ENCODE data around the gene SVEP1.

Gene SVEP1

DNA sequence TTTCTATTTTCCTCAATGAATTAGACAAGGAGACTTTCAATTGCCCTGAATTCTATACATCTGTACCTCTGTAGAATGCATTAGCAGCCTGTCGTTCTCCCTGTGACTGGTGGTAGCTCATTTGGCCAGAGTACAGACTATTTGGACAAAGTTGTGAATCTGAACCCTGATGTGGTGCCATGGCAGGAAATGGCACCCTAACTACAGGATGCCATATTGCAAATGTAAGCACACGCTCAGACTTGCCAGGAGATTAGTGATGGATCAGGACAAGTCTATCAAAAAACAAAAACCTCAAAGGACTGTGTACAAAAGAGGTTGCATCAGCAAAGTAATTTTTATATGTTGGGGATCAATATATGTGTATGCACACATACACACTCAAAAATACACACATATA is 58.3 kb downstream of the SVEP1 start:
- DNase-seq (ENCODE audit: low read depth) = no peak

DNA sequence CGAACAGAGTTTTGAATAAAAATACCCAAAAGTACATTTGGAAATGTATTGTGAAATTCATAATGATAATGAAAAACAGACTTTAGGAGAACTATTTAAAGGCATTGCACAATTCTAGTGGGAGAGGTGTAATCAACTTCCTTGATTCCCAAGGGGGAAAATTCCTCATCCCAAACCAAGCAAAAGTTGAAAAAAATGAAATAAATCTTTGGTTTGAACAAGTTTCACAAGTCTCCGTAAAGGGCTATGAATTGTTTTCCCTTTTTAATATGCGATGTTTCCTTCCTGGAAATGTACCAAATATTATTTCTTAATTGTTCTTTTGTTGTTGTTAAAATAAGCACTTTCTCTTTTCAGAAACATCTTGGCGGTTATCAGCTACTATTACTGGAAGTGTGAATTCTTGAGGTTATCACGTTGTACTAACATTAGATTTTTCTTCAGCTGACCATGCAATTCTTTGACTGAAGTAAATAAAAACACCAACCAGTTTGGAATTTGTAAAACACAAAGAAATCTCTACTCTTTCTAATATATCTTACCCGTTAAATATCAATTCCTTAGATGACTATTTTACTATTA is 59.3 kb downstream of the SVEP1 start:
- DNase-seq (ENCODE audit: low read depth) = no peak

DNA sequence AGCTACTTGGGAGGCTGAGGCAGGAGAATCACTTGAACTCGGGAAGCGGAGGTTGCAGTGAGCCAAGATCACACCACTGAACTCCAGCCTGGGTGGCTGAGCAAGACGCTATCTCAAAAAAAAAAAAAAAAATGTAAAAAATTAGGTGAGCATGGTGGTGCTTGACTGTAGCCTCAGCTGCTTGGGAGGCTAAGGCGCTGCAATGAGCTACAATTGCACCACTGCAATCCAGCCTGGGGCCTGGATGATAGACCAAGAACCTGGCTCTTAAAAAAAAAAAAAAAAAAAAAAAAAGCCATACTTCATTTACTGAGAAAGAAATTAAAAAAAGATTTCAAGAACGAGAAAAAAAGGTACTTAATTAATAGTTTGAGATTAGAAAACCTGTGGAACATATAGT is 62.1 kb downstream of the SVEP1 start:
- DNase-seq (ENCODE audit: low read depth) = no peak

GRCh38 chr9:110514897-110515296 is 64.6 kb downstream of the SVEP1 start:
- DNase-seq (ENCODE audit: low read depth) = no peak

- DNase-seq (ENCODE audit: low read depth) = no peak
Observed at GRCh38 chr9:110512817-110513216, 66.7 kb downstream of the SVEP1 start.

DNA sequence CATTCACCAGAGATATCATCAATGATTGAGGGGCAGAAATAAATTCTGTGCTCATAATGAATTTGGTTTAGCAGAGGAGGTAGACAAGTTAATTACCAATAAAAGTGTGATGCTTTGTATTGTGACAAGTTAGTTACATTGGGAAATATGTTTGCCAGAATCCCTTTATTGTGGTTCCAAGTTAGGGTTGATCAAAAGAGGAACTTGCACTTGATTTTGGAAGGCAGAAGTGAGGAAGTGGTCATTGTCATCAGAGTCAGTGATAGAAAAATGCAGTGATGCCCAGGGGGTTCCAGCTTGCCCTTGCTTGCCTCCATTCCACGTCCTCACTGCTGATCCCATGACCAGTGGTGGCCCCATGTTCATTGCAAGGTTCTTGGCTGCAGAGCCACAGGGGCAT is 69.7 kb downstream of the SVEP1 start:
- no peak for DNase-seq (ENCODE audit: low read depth)

GRCh38 chr9:110502842-110503241 is 76.7 kb downstream of the SVEP1 start:
- no peak for DNase-seq (ENCODE audit: low read depth)

DNA sequence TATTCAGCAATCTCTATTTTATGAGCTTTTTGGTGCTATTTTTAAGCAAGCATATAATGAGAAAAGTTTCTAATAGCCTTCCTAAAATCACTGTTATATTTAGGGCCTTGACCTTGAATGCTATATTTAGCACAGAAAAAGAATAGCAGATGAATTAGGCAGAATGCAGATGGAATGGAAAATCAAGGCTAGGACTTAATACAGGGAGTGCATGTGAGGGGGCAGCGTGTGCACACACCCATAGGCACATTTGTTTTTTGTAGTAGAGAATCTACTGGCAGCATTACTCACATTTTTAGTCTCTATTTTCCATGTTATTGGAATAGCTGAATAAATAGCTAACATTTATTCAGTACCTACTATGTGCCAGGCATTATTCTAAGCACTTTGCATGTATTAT is 79.9 kb downstream of the SVEP1 start:
- DNase-seq (ENCODE audit: low read depth) = no peak

DNA sequence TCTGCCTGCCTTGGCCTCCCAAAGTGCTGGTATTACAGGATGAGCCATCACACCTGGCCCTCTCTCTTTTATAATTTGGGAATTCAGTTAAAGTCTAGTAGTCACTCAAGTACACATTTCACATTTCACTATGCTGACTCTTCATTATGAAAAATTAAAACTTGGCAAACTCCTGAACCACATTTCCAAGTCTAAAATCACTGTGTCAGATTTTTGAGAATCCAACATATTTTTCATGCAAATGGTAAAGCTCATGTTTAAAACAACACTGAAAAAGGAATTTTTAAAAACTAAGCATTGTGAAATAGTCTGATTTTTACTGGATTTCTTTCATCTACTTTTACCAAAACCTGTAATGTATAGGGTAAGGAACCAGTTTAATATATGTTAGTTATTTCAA is 92.3 kb downstream of the SVEP1 start:
- DNase-seq (ENCODE audit: low read depth) = no peak

GRCh38 chr9:110486218-110486617 is 93.3 kb downstream of the SVEP1 start:
- no peak for DNase-seq (ENCODE audit: low read depth)

DNA sequence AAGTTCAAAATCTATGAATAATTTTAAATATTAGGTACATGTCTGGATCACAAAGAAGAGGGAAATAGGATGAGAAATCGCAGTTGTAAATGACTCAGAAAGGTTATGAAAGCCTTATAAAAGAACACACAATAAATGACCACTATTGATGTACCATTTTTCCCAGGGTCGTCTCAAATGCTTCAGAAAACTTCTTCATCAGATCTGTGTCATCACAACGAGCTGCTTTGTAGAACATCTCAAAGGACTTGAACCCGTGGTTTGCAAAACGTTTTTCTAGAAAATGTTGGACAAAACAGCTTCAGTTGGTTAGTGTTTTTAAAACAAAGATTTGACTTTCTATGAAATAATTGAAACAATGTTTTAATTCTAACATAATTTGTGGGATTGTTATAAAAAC is 100.1 kb downstream of the SVEP1 start:
- no peak for DNase-seq (ENCODE audit: low read depth)

DNA sequence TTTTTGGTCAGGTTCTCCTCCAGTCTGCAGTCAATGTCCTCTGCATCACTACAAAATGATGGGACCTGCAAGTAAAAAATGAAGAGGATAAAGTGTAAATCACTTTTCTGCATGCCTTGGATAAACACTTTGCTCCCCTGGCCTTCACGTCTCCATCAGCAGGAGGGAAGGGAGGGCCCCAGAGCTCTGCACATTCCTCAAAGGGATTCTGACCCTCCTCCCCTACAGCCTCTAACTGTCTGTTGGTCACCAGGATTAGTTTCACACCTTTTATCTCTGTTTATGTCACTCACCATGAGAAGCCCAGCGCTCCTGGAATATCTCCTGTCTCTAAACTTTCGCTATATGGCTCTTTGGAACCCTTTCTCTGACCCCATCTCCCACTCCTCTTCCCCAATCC is 103.3 kb downstream of the SVEP1 start:
- no peak for DNase-seq (ENCODE audit: low read depth)

DNA sequence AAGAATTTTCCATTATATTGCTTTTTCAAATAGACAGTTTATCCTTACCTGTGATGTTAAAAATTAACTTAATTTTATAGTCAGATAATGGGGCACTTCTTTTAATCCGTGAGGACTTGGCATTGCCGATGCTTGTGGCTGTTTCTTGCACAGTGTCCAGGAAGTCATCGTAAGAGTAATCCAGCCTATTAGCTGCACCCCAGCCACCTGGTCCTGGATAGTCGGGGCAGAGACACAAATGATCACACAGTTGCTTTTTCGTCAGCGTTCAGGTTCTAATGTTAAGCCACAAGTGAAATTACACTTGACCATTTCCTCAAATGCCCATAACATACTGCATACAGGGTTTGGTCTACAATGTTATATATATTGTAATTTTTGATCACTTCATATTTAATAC is 107.4 kb downstream of the SVEP1 start:
- DNase-seq (ENCODE audit: low read depth) = no peak

DNA sequence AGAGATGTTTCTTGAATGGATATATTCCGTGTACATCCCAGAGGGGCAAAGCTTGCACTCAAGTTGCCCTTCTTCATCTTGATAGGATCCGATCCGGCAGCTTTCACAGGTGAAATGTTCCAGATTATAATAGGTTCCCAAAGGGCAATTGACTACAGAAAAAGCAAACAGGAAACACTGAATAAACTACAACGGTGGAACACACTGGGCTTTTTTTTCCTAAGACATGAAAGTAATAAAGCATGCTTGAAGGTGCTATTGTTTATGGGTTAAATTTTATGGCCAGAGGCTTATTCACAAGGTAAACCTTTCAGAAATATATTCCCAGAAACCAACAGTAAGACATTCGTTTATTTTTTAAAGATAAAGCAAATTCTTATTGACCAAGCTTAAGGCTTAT is 110.6 kb downstream of the SVEP1 start:
- no peak for DNase-seq (ENCODE audit: low read depth)

- no peak for DNase-seq (ENCODE audit: low read depth)
Observed at GRCh38 chr9:110465190-110465589, 114.4 kb downstream of the SVEP1 start.

GRCh38 chr9:110464321-110464720 is 115.2 kb downstream of the SVEP1 start:
- DNase-seq (ENCODE audit: low read depth) = no peak

GRCh38 chr9:110463499-110463898 is 116.0 kb downstream of the SVEP1 start:
- DNase-seq (ENCODE audit: low read depth) = no peak

- DNase-seq (ENCODE audit: low read depth) = no peak
Observed at GRCh38 chr9:110457245-110457644, 122.3 kb downstream of the SVEP1 start.

DNA sequence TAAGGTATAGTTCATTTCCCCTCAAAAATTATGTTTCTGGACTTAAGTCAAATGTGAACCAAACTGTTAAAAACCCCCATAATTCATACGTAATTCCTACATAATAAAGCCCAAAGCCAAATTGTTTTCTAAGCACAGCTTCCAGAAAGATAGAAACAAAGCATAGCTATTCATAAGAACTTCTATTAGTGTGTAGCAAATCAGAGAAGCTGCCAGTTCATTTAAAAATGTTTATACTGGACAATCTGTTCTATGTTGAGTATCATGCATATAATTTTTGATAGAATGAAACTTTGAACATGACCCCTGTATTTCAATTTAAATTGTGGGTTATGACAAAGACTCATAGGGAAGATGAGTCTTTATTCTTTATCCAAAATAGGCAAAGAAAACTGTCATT is 122.9 kb downstream of the SVEP1 start:
- no peak for DNase-seq (ENCODE audit: low read depth)

- DNase-seq (ENCODE audit: low read depth) = no peak
Observed at GRCh38 chr9:110455860-110456259, 123.7 kb downstream of the SVEP1 start.

- DNase-seq (ENCODE audit: low read depth) = no peak
Observed at GRCh38 chr9:110452227-110452801, 127.2 kb downstream of the SVEP1 start.

DNA sequence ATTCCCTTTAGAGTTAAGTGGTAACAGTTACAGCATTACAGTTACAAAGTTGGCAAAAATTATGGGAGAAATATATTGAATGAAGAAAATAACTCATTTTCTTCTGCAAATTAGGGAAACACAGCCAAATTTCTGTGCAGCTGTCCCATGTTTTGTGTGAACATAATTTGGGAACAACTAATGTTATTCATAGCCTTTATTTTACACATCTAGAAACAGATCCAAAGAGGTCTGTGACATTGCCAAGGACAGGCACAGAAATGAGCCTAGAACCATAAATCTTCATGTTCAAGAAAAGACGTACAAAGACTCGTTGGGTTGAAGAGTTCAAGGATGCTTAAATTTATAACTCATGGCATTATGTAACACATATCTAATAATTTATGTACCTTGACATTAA is 127.8 kb downstream of the SVEP1 start:
- no peak for DNase-seq (ENCODE audit: low read depth)

DNA sequence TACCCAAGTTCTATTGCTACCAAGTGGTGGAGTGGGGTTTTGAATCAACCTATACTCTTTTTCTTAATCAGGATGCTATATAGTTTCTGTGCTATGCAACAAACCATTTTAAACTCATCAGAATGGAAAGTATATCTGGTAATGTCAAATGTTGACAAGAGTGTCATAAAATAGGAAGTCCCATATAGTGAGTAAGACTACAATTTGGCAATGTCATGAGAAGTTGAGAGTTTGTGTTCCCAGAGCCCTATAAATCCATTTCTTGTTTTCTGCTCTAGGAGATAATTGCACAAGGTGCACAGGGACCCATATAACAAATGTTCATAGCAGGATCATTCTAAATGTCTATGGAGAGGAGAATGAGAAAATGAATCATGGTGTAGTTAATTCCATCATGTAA is 132.1 kb downstream of the SVEP1 start:
- no peak for DNase-seq (ENCODE audit: low read depth)

DNA sequence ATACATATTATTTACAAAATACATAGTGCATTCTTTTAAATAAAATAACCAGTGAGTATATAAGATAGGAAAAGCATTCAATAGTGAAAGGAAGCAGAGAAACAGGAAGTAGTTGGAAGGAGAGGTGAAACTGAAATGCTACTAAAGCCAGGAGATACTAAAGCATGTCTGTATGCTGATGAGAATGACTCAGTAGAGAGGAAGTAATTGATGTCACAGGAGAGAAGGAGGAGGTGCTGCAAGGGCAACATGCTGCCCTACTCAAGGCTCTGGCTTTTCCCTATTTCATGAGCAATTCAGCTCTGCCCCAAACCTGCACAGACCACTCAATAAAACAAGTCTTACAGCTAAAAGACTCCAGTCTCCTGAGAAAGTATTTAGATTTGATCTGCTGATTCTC is 133.4 kb downstream of the SVEP1 start:
- DNase-seq (ENCODE audit: low read depth) = no peak

GRCh38 chr9:110444911-110445310 is 134.6 kb downstream of the SVEP1 start:
- DNase-seq (ENCODE audit: low read depth) = no peak
